ENCODE measurements around the gene KIAA2012.

KIAA2012 gene

GRCh38 chr2:202088777-202089176 is 15.7 kb downstream of the KIAA2012 start:
- DNase-seq (ENCODE audit: low read depth), result no peak

- no peak for DNase-seq (ENCODE audit: low read depth)
Measured at GRCh38 chr2:202090530-202090929, 17.5 kb downstream of the KIAA2012 start.

- no peak for DNase-seq (ENCODE audit: low read depth)
Measured at GRCh38 chr2:202091476-202091875, 18.4 kb downstream of the KIAA2012 start.

GRCh38 chr2:202094426-202094986 is 21.5 kb downstream of the KIAA2012 start:
- no peak for DNase-seq (ENCODE audit: low read depth)

GRCh38 chr2:202095235-202095634 is 22.2 kb downstream of the KIAA2012 start:
- DNase-seq (ENCODE audit: low read depth), result no peak

GRCh38 chr2:202096736-202097135 is 23.7 kb downstream of the KIAA2012 start:
- no peak for DNase-seq (ENCODE audit: low read depth)

GRCh38 chr2:202098291-202098690 is 25.2 kb downstream of the KIAA2012 start:
- no peak for DNase-seq (ENCODE audit: low read depth)

- DNase-seq (ENCODE audit: low read depth), result no peak
Measured at GRCh38 chr2:202099515-202099914, 26.5 kb downstream of the KIAA2012 start.

GRCh38 chr2:202100176-202100575 is 27.1 kb downstream of the KIAA2012 start:
- no peak for DNase-seq (ENCODE audit: low read depth)

GRCh38 chr2:202101026-202101579 is 28.0 kb downstream of the KIAA2012 start:
- DNase-seq (ENCODE audit: low read depth), result no peak

GRCh38 chr2:202102425-202103000 is 29.5 kb downstream of the KIAA2012 start:
- no peak for DNase-seq (ENCODE audit: low read depth)

GRCh38 chr2:202104286-202104870 is 31.3 kb downstream of the KIAA2012 start:
- DNase-seq (ENCODE audit: low read depth), result peak; percentile 23

GRCh38 chr2:202105025-202105424 is 32.0 kb downstream of the KIAA2012 start:
- no peak for DNase-seq (ENCODE audit: low read depth)

GRCh38 chr2:202108345-202108744 is 35.3 kb downstream of the KIAA2012 start:
- DNase-seq (ENCODE audit: low read depth), result no peak

- no peak for DNase-seq (ENCODE audit: low read depth)
Measured at GRCh38 chr2:202109139-202109736, 36.2 kb downstream of the KIAA2012 start.

GRCh38 chr2:202109737-202110184 is 36.7 kb downstream of the KIAA2012 start:
- no peak for DNase-seq (ENCODE audit: low read depth)

GRCh38 chr2:202110491-202110890 is 37.4 kb downstream of the KIAA2012 start:
- DNase-seq (ENCODE audit: low read depth), result no peak

GRCh38 chr2:202112041-202112440 is 39.0 kb downstream of the KIAA2012 start:
- no peak for DNase-seq (ENCODE audit: low read depth)

GRCh38 chr2:202113571-202114142 is 40.6 kb downstream of the KIAA2012 start:
- DNase-seq (ENCODE audit: low read depth), result no peak

GRCh38 chr2:202114291-202114690 is 41.2 kb downstream of the KIAA2012 start:
- DNase-seq (ENCODE audit: low read depth), result no peak

GRCh38 chr2:202114795-202115194 is 41.7 kb downstream of the KIAA2012 start:
- DNase-seq (ENCODE audit: low read depth), result no peak

GRCh38 chr2:202115479-202115971 is 42.5 kb downstream of the KIAA2012 start:
- no peak for DNase-seq (ENCODE audit: low read depth)
